ENCODE measurements around the gene NAV3.
A peak's percentile ranks its signal among the peaks of the same experiment; 100 is the strongest.

NAV3 gene

DNA sequence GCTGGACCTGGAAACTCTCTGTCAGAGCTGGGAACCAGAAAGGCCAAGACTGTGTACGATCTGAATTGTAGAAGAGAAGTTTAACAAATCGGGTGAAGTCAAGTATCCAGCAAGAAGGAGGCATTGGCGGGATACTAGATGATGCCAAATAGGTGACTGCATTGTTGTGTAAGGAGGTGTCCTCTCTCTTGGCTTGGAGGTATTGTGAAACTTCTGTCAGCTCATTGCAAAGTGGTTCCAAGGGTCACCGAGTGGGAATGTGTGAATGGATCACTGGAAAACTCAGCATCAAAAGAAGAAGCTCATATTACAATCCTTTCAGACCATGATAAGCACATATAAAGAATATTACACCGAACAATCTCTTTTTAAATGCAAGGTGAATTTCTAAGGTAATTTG, 11.7 kb downstream of the NAV3 start:
- DNase-seq, result peak in 1 of 2 experiments; percentile 5

- no peak for DNase-seq
Measured at GRCh38 chr12:77845831-77846230, 15.1 kb downstream of the NAV3 start.

DNA sequence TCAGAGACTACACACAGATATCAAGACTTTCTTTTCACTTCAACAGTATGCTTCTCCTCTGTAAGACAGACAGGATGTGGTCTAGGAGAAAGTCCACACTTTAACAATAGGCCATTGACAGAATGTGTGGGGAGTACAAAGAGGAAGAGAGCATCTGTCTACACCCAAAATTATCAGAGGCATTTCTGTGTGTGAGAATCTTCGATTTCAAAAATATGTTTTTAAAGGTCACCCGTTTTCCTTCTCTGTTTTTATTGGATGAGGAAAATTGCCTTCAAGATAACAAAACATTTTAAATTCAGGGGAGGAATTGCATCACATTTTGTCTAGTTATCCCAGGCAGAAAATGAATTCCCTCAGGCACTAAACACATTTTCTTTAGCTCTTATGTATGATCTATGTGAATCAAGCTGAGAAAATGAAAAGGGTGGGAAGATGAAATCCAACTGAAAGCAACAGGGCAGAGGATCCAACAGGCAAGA, 16.4 kb downstream of the NAV3 start:
- DNase-seq, result no peak

GRCh38 chr12:77847680-77848431, 17.2 kb downstream of the NAV3 start:
- no peak for DNase-seq

DNA sequence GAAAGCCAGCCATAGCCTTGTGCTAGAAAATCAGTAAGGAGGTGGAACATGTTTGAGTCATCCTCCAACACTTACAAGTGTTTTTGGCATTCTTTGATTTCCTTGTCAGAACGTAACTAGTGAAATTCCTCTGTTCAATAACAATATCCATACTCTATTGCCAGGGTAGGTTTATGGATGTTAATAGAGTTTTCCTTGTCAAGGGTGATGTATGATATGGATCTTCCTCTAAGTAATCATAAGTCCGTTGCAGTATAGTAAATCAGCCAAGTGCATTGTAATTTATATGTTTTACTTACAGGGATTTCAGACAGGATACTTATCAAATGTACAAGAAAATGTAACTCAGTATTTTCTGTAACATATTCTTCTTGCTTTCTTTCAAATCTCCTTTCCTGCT, 19.4 kb downstream of the NAV3 start:
- no peak for DNase-seq

GRCh38 chr12:77850698-77851097, 20.0 kb downstream of the NAV3 start:
- DNase-seq, result no peak

DNA sequence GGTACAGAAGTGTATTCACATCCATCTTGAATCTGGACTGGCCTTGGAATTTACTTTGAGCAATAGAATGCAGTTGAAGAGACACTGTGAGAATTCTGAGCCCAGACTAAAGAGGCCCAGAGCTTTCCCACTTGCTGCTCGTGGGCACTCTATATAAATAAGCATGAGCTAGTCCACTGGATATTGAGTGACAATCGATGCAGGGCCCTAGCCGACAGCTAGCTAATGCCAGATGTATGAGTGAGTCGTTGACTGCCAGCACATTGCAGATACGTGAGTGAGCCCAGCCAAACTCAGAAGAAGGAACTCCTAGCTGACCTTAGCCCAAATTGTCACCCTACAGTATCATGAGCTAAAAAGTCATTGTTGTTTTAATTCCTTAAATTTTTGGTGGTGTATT, 24.9 kb downstream of the NAV3 start:
- DNase-seq, result no peak

DNA sequence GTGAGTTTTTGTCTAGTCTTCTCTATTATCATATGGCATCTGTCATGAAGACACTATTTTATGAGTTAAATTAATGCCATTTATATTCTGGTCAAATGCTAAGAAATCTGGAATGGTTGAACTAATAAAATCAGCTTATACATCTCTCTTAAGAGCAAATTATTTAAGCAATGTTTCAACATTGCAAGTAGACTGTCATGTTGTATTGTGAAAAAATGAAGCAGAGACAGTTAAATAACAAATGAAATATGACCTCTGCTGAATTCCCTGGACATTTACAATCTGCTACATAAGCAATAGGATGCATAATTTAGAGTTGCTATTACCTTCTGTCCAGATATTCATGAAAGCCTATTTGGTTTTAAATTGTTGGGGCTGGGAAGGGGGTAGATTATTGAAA, 30.6 kb downstream of the NAV3 start:
- no peak for DNase-seq

DNA sequence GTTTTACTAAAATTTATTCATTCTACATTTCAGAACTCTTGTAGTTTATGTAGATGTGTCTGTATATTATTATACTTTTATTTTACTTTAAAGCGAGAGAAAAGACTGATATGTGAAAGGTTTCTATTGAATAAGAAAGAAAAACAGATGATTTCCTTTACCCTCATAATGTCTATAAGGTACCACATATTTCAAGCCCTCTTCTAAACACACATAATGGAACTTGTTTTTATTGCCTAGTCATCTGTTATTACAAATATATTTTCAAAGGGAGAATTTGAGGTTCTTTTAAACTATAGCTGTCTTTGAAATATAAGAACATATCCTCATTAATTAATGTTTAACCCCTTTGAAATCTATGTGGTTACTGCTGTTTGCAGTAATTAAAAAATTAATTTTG, 34.5 kb downstream of the NAV3 start:
- DNase-seq, result no peak

GRCh38 chr12:77878901-77879300, 48.2 kb downstream of the NAV3 start:
- no peak for DNase-seq

DNA sequence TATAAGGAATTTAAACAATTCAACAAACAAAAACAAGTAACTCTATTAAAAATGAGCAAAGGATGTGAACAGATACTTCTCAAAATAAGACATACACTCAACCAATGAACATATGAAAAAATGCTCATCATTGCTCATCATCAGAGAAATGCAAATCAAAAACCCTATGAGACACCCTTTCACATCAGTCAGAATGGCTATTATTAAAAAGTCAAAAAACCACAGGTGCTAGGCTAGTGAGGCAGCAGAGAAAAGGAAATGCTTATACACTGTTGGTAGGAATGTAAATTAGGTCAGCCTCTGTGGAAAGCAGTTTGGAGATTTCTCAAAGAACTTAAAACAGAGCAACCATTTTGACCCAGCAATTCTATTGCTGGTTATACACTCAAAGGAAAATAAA, 52.0 kb downstream of the NAV3 start:
- no peak for DNase-seq

- no peak for DNase-seq
Measured at GRCh38 chr12:77888611-77889010, 57.9 kb downstream of the NAV3 start.

DNA sequence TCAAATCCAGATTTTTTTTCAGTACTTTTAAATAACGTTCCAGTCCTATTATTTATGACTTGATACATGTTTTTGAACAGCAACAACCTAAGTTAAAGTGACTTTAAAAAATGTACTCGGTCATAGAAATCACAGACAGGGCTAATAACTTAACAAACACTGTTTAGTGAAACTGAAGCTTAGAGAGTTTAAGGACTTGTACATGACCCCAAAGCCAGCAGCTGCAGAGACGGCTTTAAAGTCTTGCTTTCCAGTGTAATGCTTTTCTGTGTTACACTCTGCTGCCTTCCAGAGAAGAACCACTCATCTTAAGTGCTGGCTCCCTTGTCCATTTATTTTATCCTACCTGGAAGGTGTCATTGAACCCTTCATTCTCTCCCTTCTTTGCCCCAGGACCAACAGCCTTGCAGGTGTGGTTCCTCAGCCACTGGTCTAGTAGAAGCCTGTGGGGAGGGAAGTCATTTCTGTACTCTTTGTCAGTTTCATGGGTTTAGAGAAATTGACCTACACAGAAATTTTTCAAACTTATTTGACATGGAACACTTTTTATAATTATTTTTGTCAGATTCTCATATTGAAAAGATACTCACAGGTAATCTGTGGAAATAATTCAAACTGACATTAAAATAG, 60.9 kb downstream of the NAV3 start:
- no peak for DNase-seq

DNA sequence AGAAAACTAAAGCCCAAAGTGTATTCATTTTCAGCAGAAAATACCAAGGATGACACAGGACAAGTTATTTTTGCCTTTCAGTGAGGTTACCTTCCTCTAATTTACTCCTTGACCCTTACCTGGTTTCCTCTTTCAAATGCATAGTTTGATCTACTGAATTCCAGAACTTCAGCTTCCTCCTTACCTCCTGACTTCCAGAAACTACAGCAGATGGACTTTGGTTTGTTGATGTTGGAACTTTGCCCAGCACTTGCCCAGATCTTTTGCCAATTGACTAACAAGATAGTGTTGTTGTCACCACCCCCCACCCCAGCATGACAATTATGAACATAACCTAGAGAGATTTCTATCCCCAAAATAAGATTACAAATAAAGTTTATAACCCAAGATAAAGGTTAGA, 63.2 kb downstream of the NAV3 start:
- no peak for DNase-seq

DNA sequence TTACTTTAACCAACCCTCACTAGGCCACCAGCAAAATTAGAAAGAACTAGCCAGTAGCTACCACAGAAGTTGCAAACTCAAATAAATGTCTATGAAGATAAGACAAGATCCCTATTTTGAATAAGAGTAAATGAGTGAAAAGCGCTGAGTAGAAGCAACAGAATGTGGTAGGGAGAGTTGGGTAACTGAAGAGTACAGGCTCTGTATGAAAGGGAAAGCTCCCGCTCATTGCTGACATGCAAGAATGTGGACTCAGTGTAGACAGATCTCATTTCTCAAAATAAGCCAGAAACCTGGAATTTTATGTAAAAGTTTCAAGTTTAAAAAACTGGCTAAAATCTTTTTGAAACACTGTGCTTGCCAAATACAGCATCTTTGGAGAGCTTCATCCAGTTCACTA, 63.9 kb downstream of the NAV3 start:
- DNase-seq, result no peak

GRCh38 chr12:77895699-77896098, 65.0 kb downstream of the NAV3 start:
- no peak for DNase-seq

DNA sequence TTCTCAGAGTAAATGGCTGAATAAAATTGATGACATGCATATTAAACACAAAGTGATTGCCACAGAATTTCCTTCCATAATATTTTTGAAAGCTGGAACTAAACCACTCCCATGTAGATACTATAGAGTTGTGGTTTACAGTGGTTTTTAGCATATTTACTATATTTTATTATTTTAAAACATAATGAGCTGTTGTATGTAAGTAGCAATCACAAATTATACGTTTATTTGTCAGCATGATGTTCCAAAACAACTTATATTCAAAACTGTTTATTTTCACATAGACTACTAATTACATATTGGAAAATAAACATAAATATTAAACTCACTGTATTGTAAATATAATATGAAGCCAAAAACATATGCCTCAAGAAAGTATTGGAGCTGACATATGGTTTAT, 77.2 kb downstream of the NAV3 start:
- DNase-seq, result no peak

DNA sequence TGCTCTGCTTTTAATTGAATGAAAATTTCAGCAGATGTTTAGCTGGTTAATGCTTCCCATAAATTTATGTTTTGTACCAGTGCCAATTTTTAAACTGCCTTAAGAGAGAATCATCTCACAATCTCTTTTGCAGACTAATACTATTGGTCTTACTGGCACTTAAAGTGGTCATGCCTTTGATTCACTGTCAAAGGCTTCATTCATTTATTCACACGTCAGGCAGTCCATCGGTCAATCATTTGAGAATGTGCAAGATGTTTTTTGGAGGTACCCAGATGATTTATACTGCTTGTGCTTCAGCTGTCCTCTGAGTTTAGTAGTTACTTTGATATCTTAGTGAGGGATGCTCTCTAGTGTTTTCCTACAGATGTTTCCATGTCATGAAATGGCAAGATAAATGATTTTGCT, 83.4 kb downstream of the NAV3 start:
- DNase-seq, result peak; percentile 15 to 18

GRCh38 chr12:77915071-77915600, 84.4 kb downstream of the NAV3 start:
- no peak for DNase-seq

- no peak for DNase-seq
Measured at GRCh38 chr12:77916276-77916675, 85.6 kb downstream of the NAV3 start.

DNA sequence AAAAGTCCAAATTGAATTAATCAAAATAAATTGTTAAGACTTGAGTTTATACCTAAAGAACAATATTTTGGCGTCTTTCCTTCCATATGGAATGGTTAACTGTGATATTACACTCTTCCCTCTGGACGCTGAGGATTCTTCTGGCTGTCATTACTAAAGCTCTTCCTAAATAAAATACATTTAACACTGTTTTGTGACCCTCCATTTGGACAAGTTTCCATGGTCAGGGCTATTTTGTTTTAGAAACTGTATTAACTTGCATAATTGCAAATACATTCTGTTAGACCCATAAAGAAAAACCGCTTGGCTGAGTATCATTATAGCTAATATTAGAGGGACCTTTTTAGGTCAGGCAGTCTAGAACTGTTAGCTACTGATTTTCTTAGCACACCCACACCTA, 87.4 kb downstream of the NAV3 start:
- no peak for DNase-seq

- DNase-seq, result no peak
Measured at GRCh38 chr12:77919450-77919849, 88.8 kb downstream of the NAV3 start.

- no peak for DNase-seq
Measured at GRCh38 chr12:77923882-77924281, 93.2 kb downstream of the NAV3 start.

- no peak for DNase-seq
Measured at GRCh38 chr12:77924703-77925102, 94.0 kb downstream of the NAV3 start.
